Karpas-422 (cell line): Measurements from ENCODE around the gene DRG2. TPM values are rescaled to one million over a fixed set of nuclear protein-coding genes. Genes with fewer than 3 reads are reported as not detected.

Source experiments
- DNase-seq: peaks from one replicate; pipeline ENCODE4 v3.0.0-alpha.2; 2015
- H2AFZ ChIP-seq: fragments of 200-600 bp; sonication (generic); 2 replicates; pipeline ENCODE4 v1.6.1; 2014; ENCODE audit warnings: antibody characterized with exemption, low read length, mixed read lengths
- H3K27ac ChIP-seq: fragments of 200-600 bp; sonication (generic); 2 replicates; pipeline ENCODE4 v1.5.1; 2014; ENCODE audit warnings: mild to moderate bottlenecking, low read length, moderate library complexity
- H3K27me3 ChIP-seq: fragments of 200-600 bp; sonication (generic); 2 replicates; pipeline ENCODE4 v1.6.1; 2014; ENCODE audit warnings: low read length, mixed read lengths
- H3K36me3 ChIP-seq: fragments of 200-600 bp; sonication (generic); 2 replicates; pipeline ENCODE4 v1.6.1; 2014; ENCODE audit warnings: low read length, mixed read lengths; ENCODE audit not compliant: insufficient read depth
- H3K4me1 ChIP-seq: fragments of 200-600 bp; sonication (generic); 2 replicates; pipeline ENCODE4 v1.6.1; 2014; ENCODE audit warnings: mild to moderate bottlenecking, low read length, mixed read lengths
- H3K4me2 ChIP-seq: fragments of 200-600 bp; sonication (generic); 2 replicates; pipeline ENCODE4 v1.6.1; 2014; ENCODE audit warnings: low read length, low read depth, mild to moderate bottlenecking; ENCODE audit not compliant: poor library complexity, severe bottlenecking
- H3K4me3 ChIP-seq: fragments of 200-600 bp; sonication (generic); 2 replicates; pipeline ENCODE4 v1.5.1; 2014; ENCODE audit warnings: mild to moderate bottlenecking, antibody characterized with exemption, low read length, mixed read lengths
- H3K79me2 ChIP-seq: fragments of 200-600 bp; sonication (generic); 2 replicates; pipeline ENCODE4 v1.6.1; 2014; ENCODE audit warnings: mild to moderate bottlenecking, low read length, mixed read lengths
- H3K9ac ChIP-seq: fragments of 200-600 bp; sonication (generic); 2 replicates; pipeline ENCODE4 v1.6.0; 2014; ENCODE audit warnings: low read length
- H3K9me2 ChIP-seq: fragments of 200-600 bp; sonication (generic), shearing (Covaris generic); replicated peaks from 2 replicates; pipeline ENCODE4 v1.6.0; 2014; ENCODE audit warnings: mild to moderate bottlenecking, low read length, moderate library complexity; ENCODE audit not compliant: insufficient read depth
- H3K9me3 ChIP-seq: fragments of 300-700, 200-600 bp; sonication (generic); 2 replicates; pipeline ENCODE4 v1.6.1; 2014; ENCODE audit warnings: low read length, mixed read lengths
- H4K20me1 ChIP-seq: fragments of 200-600 bp; sonication (generic); 2 replicates; pipeline ENCODE4 v1.6.1; 2014; ENCODE audit warnings: mild to moderate bottlenecking, antibody characterized with exemption, low read length, low read depth; ENCODE audit not compliant: insufficient read depth
- total RNA-seq: library from RNA; depleted of rRNA; stranded (reverse); fragments of >200 nt; shearing (Covaris generic); gene quantifications from 2 replicates; pipeline ENCODE4 v1.2.3, GENCODE V29; 2014; ENCODE audit warnings: low replicate concordance

The DRG2 gene
- total RNA-seq, 1 experiment from 2014 or later: 21.5 TPM

GRCh38 chr17:18042983-18043382 is 44.8 kb upstream of the DRG2 start:
- H2AFZ ChIP-seq: no peak overlapping the region
- peak overlapping the region; percentile 24; the same call in 1 of the 2 replicates for H3K27ac ChIP-seq
- H3K36me3 ChIP-seq: peaks cover 7% of the 10 kb centered on the region; the same call in 1 of the 2 replicates
- no peaks in the 10 kb centered on the region for H3K9me2 ChIP-seq
- H3K4me2 ChIP-seq: peak overlapping the region; percentile 89
- no peak overlapping the region for H3K9ac ChIP-seq
- peaks cover 41% of the 10 kb centered on the region for H3K4me1 ChIP-seq
- H3K27me3 ChIP-seq: no peaks in the 10 kb centered on the region
- DNase-seq: no peak
- H3K79me2 ChIP-seq: peaks cover 65% of the 10 kb centered on the region
- H3K9me3 ChIP-seq: no peaks in the 10 kb centered on the region
- no peaks in the 10 kb centered on the region for H4K20me1 ChIP-seq
- no peak overlapping the region for H3K4me3 ChIP-seq

- Histone ChIP-seq H3K79me2 (peaks cover 60% of the 10 kb centered on the region), H3K9ac (no peak overlapping the region), H2AFZ (no peak overlapping the region), H3K9me3 (no peaks in the 10 kb centered on the region), H3K27me3 (no peaks in the 10 kb centered on the region), H3K4me3 (no peak overlapping the region), H3K9me2 (no peaks in the 10 kb centered on the region), H4K20me1 (no peaks in the 10 kb centered on the region), H3K36me3 (peaks cover 7% of the 10 kb centered on the region; the same call in 1 of the 2 replicates), H3K4me1 (peaks cover 38% of the 10 kb centered on the region), H3K27ac (peak overlapping the region; percentile 24; the same call in 1 of the 2 replicates), H3K4me2 (peak overlapping the region; percentile 89)
- peak; percentile 55 for DNase-seq
Measured at GRCh38 chr17:18043491-18043890, 44.3 kb upstream of the DRG2 start.

GRCh38 chr17:18044609-18045008 is 43.1 kb upstream of the DRG2 start:
- H3K27me3 ChIP-seq: no peaks in the 10 kb centered on the region

GRCh38 chr17:18045691-18046350 is 41.9 kb upstream of the DRG2 start:
- H3K9me2 ChIP-seq: no peaks in the 10 kb centered on the region
- no peak overlapping the region for H3K27ac ChIP-seq
- H3K9me3 ChIP-seq: no peaks in the 10 kb centered on the region
- H3K9ac ChIP-seq: no peak overlapping the region
- H3K36me3 ChIP-seq: peaks cover 7% of the 10 kb centered on the region; the same call in 1 of the 2 replicates
- peaks cover 31% of the 10 kb centered on the region for H3K4me1 ChIP-seq
- H4K20me1 ChIP-seq: no peaks in the 10 kb centered on the region
- peaks cover 45% of the 10 kb centered on the region for H3K79me2 ChIP-seq
- no peak overlapping the region for H3K4me3 ChIP-seq
- peak; percentile 66 for DNase-seq
- no peak overlapping the region for H2AFZ ChIP-seq
- no peaks in the 10 kb centered on the region for H3K27me3 ChIP-seq
- no peak overlapping the region for H3K4me2 ChIP-seq

More at GRCh38 chr17:18044609-18045008, 43.1 kb upstream of the DRG2 start:
- Histone ChIP-seq H3K27ac (no peak overlapping the region), H3K36me3 (peaks cover 7% of the 10 kb centered on the region; the same call in 1 of the 2 replicates), H3K79me2 (peaks cover 54% of the 10 kb centered on the region), H4K20me1 (no peaks in the 10 kb centered on the region), H3K4me3 (no peak overlapping the region), H3K4me2 (no peak overlapping the region), H2AFZ (no peak overlapping the region), H3K9me3 (no peaks in the 10 kb centered on the region), H3K4me1 (peaks cover 38% of the 10 kb centered on the region), H3K9me2 (no peaks in the 10 kb centered on the region), H3K9ac (no peak overlapping the region)
- no peak for DNase-seq

- no peak overlapping the region for H3K9ac ChIP-seq
- H3K4me2 ChIP-seq: no peak overlapping the region
- peaks cover 5% of the 10 kb centered on the region; the same call in 1 of the 2 replicates for H3K79me2 ChIP-seq
- no peak overlapping the region for H3K27ac ChIP-seq
- peaks cover 19% of the 10 kb centered on the region for H3K36me3 ChIP-seq
- no peak for DNase-seq
- H4K20me1 ChIP-seq: no peaks in the 10 kb centered on the region
- no peaks in the 10 kb centered on the region for H3K9me2 ChIP-seq
- H3K27me3 ChIP-seq: no peaks in the 10 kb centered on the region
- no peaks in the 10 kb centered on the region for H3K9me3 ChIP-seq
- H3K4me1 ChIP-seq: peaks cover 8% of the 10 kb centered on the region
- H2AFZ ChIP-seq: no peak overlapping the region
- no peak overlapping the region for H3K4me3 ChIP-seq
Measured at GRCh38 chr17:18055597-18055996, 32.2 kb upstream of the DRG2 start.

- H3K4me2 ChIP-seq: no peak overlapping the region
Measured at GRCh38 chr17:18056214-18056613, 31.5 kb upstream of the DRG2 start.

GRCh38 chr17:18059283-18059682 is 28.5 kb upstream of the DRG2 start:
- H3K9ac ChIP-seq: no peak overlapping the region
- H3K4me2 ChIP-seq: no peak overlapping the region
- no peak overlapping the region for H3K4me3 ChIP-seq
- H3K4me1 ChIP-seq: peaks cover 8% of the 10 kb centered on the region
- H3K36me3 ChIP-seq: peaks cover 23% of the 10 kb centered on the region
- H3K79me2 ChIP-seq: peaks cover 5% of the 10 kb centered on the region; the same call in 1 of the 2 replicates
- no peak for DNase-seq
- no peaks in the 10 kb centered on the region for H3K27me3 ChIP-seq
- no peak overlapping the region for H3K27ac ChIP-seq
- no peak overlapping the region for H2AFZ ChIP-seq
- no peaks in the 10 kb centered on the region for H3K9me3 ChIP-seq
- no peaks in the 10 kb centered on the region for H4K20me1 ChIP-seq
- no peaks in the 10 kb centered on the region for H3K9me2 ChIP-seq

More at GRCh38 chr17:18056214-18056613, 31.5 kb upstream of the DRG2 start:
- Histone ChIP-seq H3K36me3 (peaks cover 19% of the 10 kb centered on the region), H3K9me3 (no peaks in the 10 kb centered on the region), H3K27me3 (no peaks in the 10 kb centered on the region), H3K4me3 (no peak overlapping the region), H3K9me2 (no peaks in the 10 kb centered on the region), H3K9ac (no peak overlapping the region), H4K20me1 (no peaks in the 10 kb centered on the region), H3K79me2 (peaks cover 5% of the 10 kb centered on the region; the same call in 1 of the 2 replicates), H3K27ac (no peak overlapping the region), H3K4me1 (peaks cover 8% of the 10 kb centered on the region), H2AFZ (no peak overlapping the region)
- no peak for DNase-seq

- Histone ChIP-seq H2AFZ (no peak overlapping the region), H3K27ac (no peak overlapping the region)
Measured at GRCh38 chr17:18064053-18064452, 23.7 kb upstream of the DRG2 start.

More at GRCh38 chr17:18064053-18064452, 23.7 kb upstream of the DRG2 start:
- H3K27me3 ChIP-seq: no peaks in the 10 kb centered on the region
- DNase-seq: no peak
- H3K4me1 ChIP-seq: peaks cover 4% of the 10 kb centered on the region
- H3K4me3 ChIP-seq: no peak overlapping the region
- H4K20me1 ChIP-seq: no peaks in the 10 kb centered on the region
- no peaks in the 10 kb centered on the region for H3K9me3 ChIP-seq
- H3K36me3 ChIP-seq: peaks cover 8% of the 10 kb centered on the region; the same call in 1 of the 2 replicates
- no peaks in the 10 kb centered on the region for H3K9me2 ChIP-seq
- H3K9ac ChIP-seq: no peak overlapping the region
- no peaks in the 10 kb centered on the region for H3K79me2 ChIP-seq
- no peak overlapping the region for H3K4me2 ChIP-seq
